Transverse colon (tissue), 4 donors: ENCODE data around the gene RPS6KA3. TPM values are rescaled to one million over a fixed set of nuclear protein-coding genes. Genes with fewer than 3 reads are reported as not detected.
"Not testable (repeated sequence)": the region's sequence is repeated elsewhere in the genome, so short reads cannot be mapped to it uniquely, and the experiment has no call there.

Experiments used
- DNase-seq: peaks from one replicate; pipeline ENCODE4 v3.0.0-alpha.2; 2019
- H3K27ac ChIP-seq, 4 donors: fragments of 200-600 bp; sonication (generic); 2 replicates each; pipeline ENCODE4 v1.5.1; 2016 to 2018; ENCODE audit warnings: inconsistent platforms in 4 of 4
- H3K27me3 ChIP-seq: fragments of 200-600 bp; sonication (generic); 2 replicates; pipeline ENCODE4 v1.5.1; 2017; ENCODE audit warnings: inconsistent platforms
- H3K36me3 ChIP-seq, 4 donors: fragments of 200-600 bp; sonication (generic); 2 replicates each; pipeline ENCODE4 v1.5.1; 2017 to 2019; ENCODE audit warnings: inconsistent platforms in 4 of 4
- H3K4me1 ChIP-seq, 4 donors: fragments of 200-600 bp; sonication (generic); 2 replicates each; pipeline ENCODE4 v1.5.1; 2017 to 2020; ENCODE audit warnings: inconsistent platforms in 4 of 4
- H3K4me3 ChIP-seq, 4 donors: fragments of 200-600 bp; sonication (generic); 1 replicate in 1 of 4; 2 replicates in 3 of 4; pipeline versions ENCODE4 v1.5.1 to v1.6.1; 2017 to 2019; ENCODE audit warnings: inconsistent platforms in 4 of 4
- H3K9me3 ChIP-seq, 2 donors: fragments of 200-600 bp; sonication (generic); 2 replicates each; pipeline ENCODE4 v1.5.1; 2017 to 2019; ENCODE audit warnings: inconsistent platforms in 2 of 2
- EP300 ChIP-seq: sonication (generic); formaldehyde crosslinking; IDR thresholded peaks from one replicate; pipeline ENCODE4 v1.6.1; 2017; ENCODE audit warnings: antibody characterized with exemption, low read depth
- POLR2A ChIP-seq: fragments of 450-650 bp; IDR thresholded peaks from one replicate; pipeline ENCODE4 v1.6.1; 2016; ENCODE audit warnings: antibody characterized with exemption, mild to moderate bottlenecking, moderate library complexity
- POLR2AphosphoS5 ChIP-seq, 3 donors: sonication (generic); formaldehyde crosslinking; IDR thresholded peaks; one replicate each; pipeline ENCODE4 v1.6.1; 2016; ENCODE audit warnings: antibody characterized with exemption in 3 of 3
- WGBS, 2 donors: methylation state at CpG; one replicate each; pipeline ENCODE4 v1.1.5; 2018; ENCODE audit warnings: low coverage in 1 of 2; 5-methylcytosine and 5-hydroxymethylcytosine counted together
- in situ Hi-C, 4 donors: fragments of 200-750 bp; cut with MboI; loops; one replicate each; pipeline versions ENCODE4 v1.15.0 to v1.15.1; 2017; ENCODE audit warnings: low sequenced_read_pairs in 3 of 4, low pct_ligation_motif_present in 1 of 4, low pct_unique_long_range_greater_than_20kb in 1 of 4
- intact Hi-C: fragments of 100-400 bp; cut with DNase I; formaldehyde crosslinking; loops from one replicate; pipeline ENCODE4 v1.15.1; 2023; ENCODE audit warnings: low total_unique reads
- total RNA-seq, 4 donors: library from RNA; depleted of rRNA; stranded (reverse); fragments of >200 nt; gene quantifications; one replicate each; pipeline ENCODE4 v1.1.0, GENCODE V29; 2016
- TF ChIP-seq, protein P1 (sequence below), 5 experiments: fragments of 200-600 bp in 3 of 5; fragments of 450-650 bp in 2 of 5; sonication (generic) in 3 of 5; IDR thresholded peaks; 1 replicate in 2 of 5; 2 replicates in 3 of 5; pipeline ENCODE4 v1.5.1; 2016 to 2017; ENCODE audit warnings: antibody characterized with exemption in 5 of 5, inconsistent platforms in 3 of 5, mild to moderate bottlenecking in 2 of 5, moderate library complexity in 1 of 5

The RPS6KA3 gene
- total RNA-seq, 4 donors from 2014 or later, result 28.7 to 73.0 (median 49.8) TPM

DNA sequence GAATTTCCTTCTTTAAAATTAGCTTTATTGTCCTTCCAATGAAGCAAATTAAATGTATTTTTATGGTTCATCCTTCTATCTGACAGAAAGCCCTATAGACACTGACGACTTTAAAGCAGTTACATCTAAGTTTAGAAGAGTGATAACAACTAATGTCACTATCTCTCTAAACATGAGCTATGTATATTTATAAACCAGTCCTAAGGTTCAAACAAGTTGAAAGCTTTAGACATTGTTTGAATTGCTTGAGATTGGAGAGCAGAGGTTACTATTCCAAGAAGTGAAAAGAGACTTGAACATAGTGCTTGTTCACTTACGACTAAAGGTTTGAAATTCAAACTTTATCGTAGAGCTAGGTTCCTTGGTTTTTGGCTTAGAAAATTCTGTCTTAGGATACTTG is 94.8 kb downstream of the RPS6KA3 start:
- intact Hi-C loops (no loop called here), in situ Hi-C loops (no loop called here)
- no peaks in the 10 kb centered on the region for H3K27me3 ChIP-seq
- TF ChIP-seq POLR2A (no peak), EP300 (no peak)
- no peak for DNase-seq
- H3K27ac ChIP-seq, result no peak overlapping the region
- H3K4me1 ChIP-seq, result no peaks in the 10 kb centered on the region
- H3K9me3 ChIP-seq, result no peaks in the 10 kb centered on the region
- WGBS, 2 donors, result 84 to 96% methylated on average over 3 of the region's 3 CpGs
- H3K36me3 ChIP-seq, result peaks cover 0 to 9% (median 2%) of the 10 kb centered on the region in 4 donors
- H3K4me3 ChIP-seq, result no peak overlapping the region

DNA sequence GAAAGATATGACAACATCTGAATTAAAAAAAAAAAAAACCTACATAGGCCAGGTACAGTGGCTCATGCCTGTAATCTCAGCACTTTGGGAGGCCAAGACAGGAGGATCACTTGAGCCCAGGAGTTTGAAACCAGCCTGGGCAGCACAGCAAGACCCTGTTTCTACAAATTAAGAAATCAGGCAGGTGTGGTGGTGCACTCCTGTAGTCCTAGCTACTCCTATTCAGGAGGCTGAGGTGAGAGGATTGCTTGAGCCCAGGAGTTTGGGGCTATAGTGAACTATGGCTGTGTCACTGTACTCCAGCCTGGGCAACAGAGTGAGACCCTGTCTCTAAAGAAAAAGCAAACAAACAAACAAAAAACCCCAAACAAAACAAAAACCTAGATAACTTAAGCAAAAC is 104.2 kb downstream of the RPS6KA3 start:
- H3K4me3 ChIP-seq, H3K9me3 ChIP-seq, in situ Hi-C loops, H3K4me1 ChIP-seq, DNase-seq, intact Hi-C loops, H3K27ac ChIP-seq, H3K27me3 ChIP-seq, H3K36me3 ChIP-seq: not testable (repeated sequence)

DNA sequence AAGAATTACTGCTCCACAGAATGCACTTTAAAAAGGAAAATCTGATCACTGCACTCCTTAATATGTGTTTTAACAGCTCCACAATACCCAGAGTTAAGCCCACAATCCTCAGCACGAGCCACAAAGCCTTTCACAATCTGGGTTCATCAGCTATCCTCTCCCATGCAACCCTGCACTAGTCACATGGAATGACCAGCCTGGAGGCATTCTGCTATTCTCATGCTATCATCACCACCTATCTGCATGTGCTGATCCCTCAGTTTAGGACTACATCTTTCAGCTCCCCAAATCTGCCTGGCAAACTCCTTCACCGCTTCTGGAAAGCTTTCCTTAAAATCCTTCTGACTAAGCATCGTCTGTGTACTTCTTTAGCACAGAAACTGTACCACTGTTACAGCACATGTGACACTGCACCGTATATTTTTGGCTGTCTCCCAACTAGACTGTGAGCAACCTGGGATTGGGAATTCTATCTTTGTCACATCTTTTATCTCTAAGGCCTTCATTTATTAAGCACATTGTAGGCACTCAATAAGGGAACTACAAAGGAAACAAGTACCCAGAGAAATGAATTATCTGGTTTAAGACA is 106.8 kb downstream of the RPS6KA3 start:
- 67 to 68% methylated on average over 1 to 4 of the region's 4 CpGs for WGBS, 2 donors
- Histone ChIP-seq H3K4me3 (no peak overlapping the region), H3K27ac (no peak overlapping the region), H3K9me3 (no peaks in the 10 kb centered on the region), H3K27me3 (no peaks in the 10 kb centered on the region), H3K4me1 (no peaks in the 10 kb centered on the region), H3K36me3 (peaks cover 0 to 8% (median 0%) of the 10 kb centered on the region in 4 donors)
- DNase-seq, result no peak
- in situ Hi-C loops, result no loop called here
- intact Hi-C loops, result no loop called here
- TF ChIP-seq, protein P1, sequence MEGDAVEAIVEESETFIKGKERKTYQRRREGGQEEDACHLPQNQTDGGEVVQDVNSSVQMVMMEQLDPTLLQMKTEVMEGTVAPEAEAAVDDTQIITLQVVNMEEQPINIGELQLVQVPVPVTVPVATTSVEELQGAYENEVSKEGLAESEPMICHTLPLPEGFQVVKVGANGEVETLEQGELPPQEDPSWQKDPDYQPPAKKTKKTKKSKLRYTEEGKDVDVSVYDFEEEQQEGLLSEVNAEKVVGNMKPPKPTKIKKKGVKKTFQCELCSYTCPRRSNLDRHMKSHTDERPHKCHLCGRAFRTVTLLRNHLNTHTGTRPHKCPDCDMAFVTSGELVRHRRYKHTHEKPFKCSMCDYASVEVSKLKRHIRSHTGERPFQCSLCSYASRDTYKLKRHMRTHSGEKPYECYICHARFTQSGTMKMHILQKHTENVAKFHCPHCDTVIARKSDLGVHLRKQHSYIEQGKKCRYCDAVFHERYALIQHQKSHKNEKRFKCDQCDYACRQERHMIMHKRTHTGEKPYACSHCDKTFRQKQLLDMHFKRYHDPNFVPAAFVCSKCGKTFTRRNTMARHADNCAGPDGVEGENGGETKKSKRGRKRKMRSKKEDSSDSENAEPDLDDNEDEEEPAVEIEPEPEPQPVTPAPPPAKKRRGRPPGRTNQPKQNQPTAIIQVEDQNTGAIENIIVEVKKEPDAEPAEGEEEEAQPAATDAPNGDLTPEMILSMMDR (IDR thresholded peaks at IDR 0.05), result no peak
- no peak for TF ChIP-seq POLR2A
- TF ChIP-seq EP300, result no peak
- no peak for TF ChIP-seq POLR2AphosphoS5 (IDR thresholded peaks at IDR 0.05)

DNA sequence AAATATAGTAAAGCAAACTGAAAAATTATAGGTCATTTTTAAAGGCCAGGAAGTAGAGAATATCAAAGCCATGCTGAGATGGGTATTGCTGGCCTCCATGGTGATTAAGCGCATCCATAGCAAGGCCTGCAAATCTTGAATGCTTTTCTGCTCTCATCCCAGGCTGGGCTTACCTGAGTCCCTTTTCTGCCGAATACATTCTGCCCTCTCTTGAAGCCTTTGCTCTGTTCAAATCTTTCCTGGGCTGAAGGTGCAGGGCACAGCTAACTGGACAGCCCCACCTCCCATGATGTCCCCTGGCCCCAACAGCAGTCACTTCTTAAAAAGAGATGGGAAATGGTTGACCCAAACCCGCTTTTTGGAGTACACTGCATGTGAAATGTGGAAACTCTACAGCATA is 115.0 kb downstream of the RPS6KA3 start:
- 94% methylated on average over 3 of the region's 3 CpGs; no CpG with 5 or more reads in 1 of the 2 donors for WGBS, 2 donors
- H3K27ac ChIP-seq, result no peak overlapping the region
- TF ChIP-seq, protein P1 (IDR thresholded peaks at IDR 0.05), result no peak
- no peak for TF ChIP-seq POLR2AphosphoS5 (IDR thresholded peaks at IDR 0.05)
- no peak for TF ChIP-seq POLR2A
- no peak for TF ChIP-seq EP300
- no peak for DNase-seq
- no peaks in the 10 kb centered on the region for H3K9me3 ChIP-seq
- in situ Hi-C loops (no loop called here), intact Hi-C loops (no loop called here)
- H3K36me3 ChIP-seq, result peaks cover 0 to 8% (median 3%) of the 10 kb centered on the region in 4 donors
- H3K4me1 ChIP-seq, result no peaks in the 10 kb centered on the region
- H3K27me3 ChIP-seq, result no peaks in the 10 kb centered on the region
- H3K4me3 ChIP-seq, result no peak overlapping the region

DNA sequence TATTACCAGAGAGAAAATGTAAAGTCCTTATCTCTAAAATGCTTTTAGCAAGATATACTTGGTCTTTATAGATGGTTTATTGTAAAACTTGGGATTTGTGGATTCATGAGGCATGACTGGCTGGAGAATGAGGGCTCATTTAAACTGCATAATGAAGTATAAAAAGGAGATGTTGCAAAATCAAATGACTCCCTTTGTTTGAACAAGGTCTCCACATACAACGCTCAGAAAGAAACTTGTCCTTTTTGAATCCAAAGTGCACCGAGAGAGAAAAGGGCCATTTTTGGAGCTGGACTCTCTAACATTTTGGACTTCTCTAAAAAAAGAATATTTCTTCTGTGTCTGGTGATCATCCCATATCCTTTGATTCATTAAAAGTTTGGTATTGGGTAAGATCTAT is 117.4 kb downstream of the RPS6KA3 start:
- WGBS, 2 donors, result 66% methylated on average over 2 of the region's 2 CpGs; no CpG with 5 or more reads in 1 of the 2 donors
- Histone ChIP-seq H3K27me3 (no peaks in the 10 kb centered on the region), H3K4me1 (no peaks in the 10 kb centered on the region), H3K4me3 (no peak overlapping the region), H3K27ac (no peak overlapping the region), H3K9me3 (no peaks in the 10 kb centered on the region), H3K36me3 (peaks cover 0 to 2% (median 0%) of the 10 kb centered on the region in 4 donors)
- intact Hi-C loops (no loop called here), in situ Hi-C loops (no loop called here)
- DNase-seq, result no peak
- TF ChIP-seq EP300, result no peak

DNA sequence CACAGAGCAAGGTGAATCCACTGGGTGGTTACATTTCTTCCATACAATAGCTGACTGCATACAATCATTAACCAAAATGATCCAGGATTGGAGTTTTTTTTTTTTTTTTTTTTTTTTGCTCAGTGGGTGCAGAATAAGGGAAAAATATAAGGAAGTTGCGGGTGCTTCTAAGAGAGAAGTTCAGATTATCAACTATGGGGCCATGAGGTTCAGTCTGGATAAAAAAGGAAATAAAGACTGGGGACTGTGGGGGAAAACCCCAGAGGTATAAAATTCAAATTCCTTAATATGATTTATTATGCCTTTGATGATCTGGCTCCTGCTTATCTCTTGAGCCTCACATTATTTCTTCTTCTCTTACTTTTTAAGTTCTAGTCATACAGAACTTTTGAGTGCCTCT is 119.1 kb downstream of the RPS6KA3 start:
- Histone ChIP-seq H3K9me3 (no peaks in the 10 kb centered on the region), H3K4me3 (no peak overlapping the region), H3K36me3 (no peaks in the 10 kb centered on the region), H3K4me1 (no peaks in the 10 kb centered on the region), H3K27ac (no peak overlapping the region), H3K27me3 (no peaks in the 10 kb centered on the region)
- DNase-seq, result no peak
- 20 to 59% methylated on average over 1 of the region's 1 CpG for WGBS, 2 donors
- in situ Hi-C loops (no loop called here), intact Hi-C loops (no loop called here)
- TF ChIP-seq, protein P1 (IDR thresholded peaks at IDR 0.05), result no peak
- TF ChIP-seq POLR2A (no peak), POLR2AphosphoS5 (IDR thresholded peaks at IDR 0.05) (no peak), EP300 (no peak)
